ENCODE results near the gene ITGAD.

Gene ITGAD

GRCh38 chr16:31393056-31393455 lies at the start of gene ITGAD:
Gene ITGAD, plus strand, starts transcription at chr16:31393335. Its CDS starts 26 bp downstream, at chr16:31393361.
- peak; percentile 67 for DNase-seq (ENCODE audit: low read depth)
- TF ChIP-seq POLR2A (IDR thresholded peaks at IDR 0.05; ENCODE audit: extremely low read depth, insufficient read length), result no peak
- no peak within 1 kb of the TSS for H3K4me3 ChIP-seq (ENCODE audit: low read depth, low read length)

GRCh38 chr16:31344712-31345111 lies 48.4 kb upstream of the ITGAD start:
- H3K4me3 ChIP-seq (ENCODE audit: low read depth, low read length), result no peak overlapping the region
- TF ChIP-seq MYC (IDR thresholded peaks at IDR 0.05; ENCODE audit: low read depth, low read length), result no peak
- DNase-seq (ENCODE audit: low read depth), result no peak

- TF ChIP-seq, protein P1, sequence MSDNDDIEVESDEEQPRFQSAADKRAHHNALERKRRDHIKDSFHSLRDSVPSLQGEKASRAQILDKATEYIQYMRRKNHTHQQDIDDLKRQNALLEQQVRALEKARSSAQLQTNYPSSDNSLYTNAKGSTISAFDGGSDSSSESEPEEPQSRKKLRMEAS (IDR thresholded peaks at IDR 0.05; ENCODE audit: low read depth, low read length), result no peak
- TF ChIP-seq, protein P2, sequence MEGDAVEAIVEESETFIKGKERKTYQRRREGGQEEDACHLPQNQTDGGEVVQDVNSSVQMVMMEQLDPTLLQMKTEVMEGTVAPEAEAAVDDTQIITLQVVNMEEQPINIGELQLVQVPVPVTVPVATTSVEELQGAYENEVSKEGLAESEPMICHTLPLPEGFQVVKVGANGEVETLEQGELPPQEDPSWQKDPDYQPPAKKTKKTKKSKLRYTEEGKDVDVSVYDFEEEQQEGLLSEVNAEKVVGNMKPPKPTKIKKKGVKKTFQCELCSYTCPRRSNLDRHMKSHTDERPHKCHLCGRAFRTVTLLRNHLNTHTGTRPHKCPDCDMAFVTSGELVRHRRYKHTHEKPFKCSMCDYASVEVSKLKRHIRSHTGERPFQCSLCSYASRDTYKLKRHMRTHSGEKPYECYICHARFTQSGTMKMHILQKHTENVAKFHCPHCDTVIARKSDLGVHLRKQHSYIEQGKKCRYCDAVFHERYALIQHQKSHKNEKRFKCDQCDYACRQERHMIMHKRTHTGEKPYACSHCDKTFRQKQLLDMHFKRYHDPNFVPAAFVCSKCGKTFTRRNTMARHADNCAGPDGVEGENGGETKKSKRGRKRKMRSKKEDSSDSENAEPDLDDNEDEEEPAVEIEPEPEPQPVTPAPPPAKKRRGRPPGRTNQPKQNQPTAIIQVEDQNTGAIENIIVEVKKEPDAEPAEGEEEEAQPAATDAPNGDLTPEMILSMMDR (IDR thresholded peaks at IDR 0.05; ENCODE audit: low read depth, low read length), result no peak
- TF ChIP-seq MYC (IDR thresholded peaks at IDR 0.05; ENCODE audit: low read depth, low read length), result no peak
- no peak for TF ChIP-seq POLR2A (IDR thresholded peaks at IDR 0.05; ENCODE audit: extremely low read depth, insufficient read length)
- DNase-seq (ENCODE audit: low read depth), result no peak
- no peak overlapping the region for H3K4me3 ChIP-seq (ENCODE audit: low read depth, low read length)
These were observed 45.7 kb upstream of the ITGAD start for GRCh38 chr16:31347445-31347844.

DNA sequence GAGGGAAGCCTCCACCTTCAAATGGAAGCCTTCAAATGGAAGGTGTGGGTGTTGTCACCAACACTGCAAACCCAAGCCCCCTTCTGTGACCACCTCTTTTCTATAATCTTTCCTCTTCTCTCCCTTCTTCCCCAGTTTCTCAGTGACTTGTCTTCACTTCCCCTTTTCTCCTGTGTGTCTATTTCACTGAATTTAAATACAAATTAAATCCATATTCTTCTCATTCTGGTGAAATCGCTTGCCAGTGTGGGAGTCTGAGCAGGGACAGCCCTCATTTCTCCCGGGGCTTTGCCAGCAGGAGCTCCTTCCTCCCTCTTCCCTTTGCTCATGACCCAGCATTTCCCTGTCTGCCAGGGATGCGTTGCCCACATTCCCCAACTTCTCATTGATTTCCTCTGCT lies 44.6 kb upstream of the ITGAD start:
- DNase-seq (ENCODE audit: low read depth), result peak; percentile 42
- TF ChIP-seq, protein P2 (IDR thresholded peaks at IDR 0.05; ENCODE audit: low read depth, low read length), result no peak
- TF ChIP-seq, protein P1 (IDR thresholded peaks at IDR 0.05; ENCODE audit: low read depth, low read length), result no peak
- no peak for TF ChIP-seq MYC (IDR thresholded peaks at IDR 0.05; ENCODE audit: low read depth, low read length)
- no peak for TF ChIP-seq POLR2A (IDR thresholded peaks at IDR 0.05; ENCODE audit: extremely low read depth, insufficient read length)
- no peak overlapping the region for H3K4me3 ChIP-seq (ENCODE audit: low read depth, low read length)

GRCh38 chr16:31350275-31351005 lies 42.7 kb upstream of the ITGAD start:
- TF ChIP-seq, protein P1 (IDR thresholded peaks at IDR 0.05; ENCODE audit: low read depth, low read length), result peak; percentile 42; the same call in 1 of the 2 replicates
- TF ChIP-seq, protein P2 (IDR thresholded peaks at IDR 0.05; ENCODE audit: low read depth, low read length), result no peak
- TF ChIP-seq MYC (IDR thresholded peaks at IDR 0.05; ENCODE audit: low read depth, low read length) (no peak), POLR2A (IDR thresholded peaks at IDR 0.05; ENCODE audit: extremely low read depth, insufficient read length) (no peak)
- peak; percentile 82 for DNase-seq (ENCODE audit: low read depth)
- H3K4me3 ChIP-seq (ENCODE audit: low read depth, low read length), result no peak overlapping the region

GRCh38 chr16:31351246-31351941 lies 41.7 kb upstream of the ITGAD start:
- no peak for DNase-seq (ENCODE audit: low read depth)
- no peak overlapping the region for H3K4me3 ChIP-seq (ENCODE audit: low read depth, low read length)
- TF ChIP-seq, protein P1 (IDR thresholded peaks at IDR 0.05; ENCODE audit: low read depth, low read length), result no peak
- TF ChIP-seq, protein P2 (IDR thresholded peaks at IDR 0.05; ENCODE audit: low read depth, low read length), result no peak
- TF ChIP-seq MYC (IDR thresholded peaks at IDR 0.05; ENCODE audit: low read depth, low read length) (no peak), POLR2A (IDR thresholded peaks at IDR 0.05; ENCODE audit: extremely low read depth, insufficient read length) (no peak)
